GM23248 (cell line): ENCODE data around the gene TEX13B. TPM values are rescaled to one million over a fixed set of nuclear protein-coding genes. Genes with fewer than 3 reads are reported as not detected.

ENCODE experiments used
- DNase-seq: peaks from one replicate; pipeline ENCODE4 v3.0.0-alpha.2; 2015
- H2AFZ ChIP-seq: fragments of 200-600 bp; sonication (generic); 2 replicates; pipeline ENCODE4 v1.6.1; 2016; ENCODE audit warnings: antibody characterized with exemption
- H3F3A ChIP-seq: fragments of 200-600 bp; sonication (generic); 2 replicates; pipeline ENCODE4 v1.6.1; 2016; ENCODE audit warnings: mild to moderate bottlenecking, antibody characterized with exemption, mixed run types; ENCODE audit not compliant: insufficient read depth
- H3K27ac ChIP-seq: fragments of 200-600 bp; sonication (generic); 2 replicates; pipeline ENCODE4 v1.5.1; 2016; ENCODE audit warnings: mild to moderate bottlenecking
- H3K27me3 ChIP-seq: fragments of 200-600 bp; sonication (generic); replicated peaks from 2 replicates; pipeline ENCODE4 v1.6.1; 2016; ENCODE audit warnings: mild to moderate bottlenecking; ENCODE audit not compliant: insufficient read depth
- H3K36me3 ChIP-seq: fragments of 200-600 bp; sonication (generic); 2 replicates; pipeline ENCODE4 v1.6.1; 2016; ENCODE audit warnings: low read depth, mild to moderate bottlenecking
- H3K4me1 ChIP-seq: fragments of 200-600 bp; sonication (generic); 2 replicates; pipeline ENCODE4 v1.6.1; 2016; ENCODE audit warnings: mild to moderate bottlenecking; ENCODE audit not compliant: insufficient read depth
- H3K4me2 ChIP-seq: fragments of 200-600 bp; sonication (generic); one replicate; pipeline ENCODE4 v1.6.1; 2016; ENCODE audit warnings: mild to moderate bottlenecking; ENCODE audit not compliant: unreplicated experiment
- H3K4me3 ChIP-seq: fragments of 200-600 bp; sonication (generic); 2 replicates; pipeline ENCODE4 v1.5.1; 2016; ENCODE audit warnings: mild to moderate bottlenecking
- H3K79me2 ChIP-seq: fragments of 200-600 bp; sonication (generic); 2 replicates; pipeline ENCODE4 v1.6.1; 2016; ENCODE audit warnings: mild to moderate bottlenecking; ENCODE audit not compliant: insufficient read depth
- H3K9ac ChIP-seq: fragments of 200-600 bp; sonication (generic); 2 replicates; pipeline ENCODE4 v1.6.1; 2016; ENCODE audit warnings: mild to moderate bottlenecking
- H3K9me2 ChIP-seq: fragments of 200-600 bp; sonication (generic); 2 replicates; pipeline ENCODE4 v1.6.1; 2016; ENCODE audit warnings: mixed run types, mild to moderate bottlenecking, moderate library complexity; ENCODE audit not compliant: insufficient read depth
- H3K9me3 ChIP-seq: fragments of 200-600 bp; sonication (generic); one replicate; pipeline ENCODE4 v1.6.1; 2017; ENCODE audit warnings: low read depth
- H4K20me1 ChIP-seq: fragments of 200-600 bp; sonication (generic); 2 replicates; pipeline ENCODE4 v1.6.0; 2016; ENCODE audit not compliant: insufficient read depth
- EZH2 ChIP-seq: fragments of 200-600 bp; sonication (generic); IDR thresholded peaks from 2 replicates; pipeline ENCODE4 v1.6.1; 2018; ENCODE audit warnings: antibody characterized with exemption, mild to moderate bottlenecking; ENCODE audit not compliant: insufficient read depth, poor library complexity, severe bottlenecking
- EZH2phosphoT487 ChIP-seq: fragments of 200-600 bp; sonication (generic); IDR thresholded peaks from 2 replicates; pipeline ENCODE4 v1.6.1; 2018; ENCODE audit warnings: antibody characterized with exemption, moderate library complexity, mild to moderate bottlenecking, low read depth; ENCODE audit not compliant: insufficient read depth
- WGBS, 2 experiments: methylation state at CpG; one replicate each; pipeline ENCODE4 v1.1.6; 2015 to 2017; ENCODE audit warnings: low lambda C conversion rate in 2 of 2, low coverage in 1 of 2; ENCODE audit errors: missing lambda C conversion rate in 2 of 2; 5-methylcytosine and 5-hydroxymethylcytosine counted together
- in situ Hi-C: fragments of 300-500 bp; cut with MboI; formaldehyde crosslinking; loops from 2 replicates; pipeline ENCODE4 v1.15.0; 2020
- polyA plus RNA-seq: library from polyadenylated mRNA; unstranded; fragments of >200 nt; fragmentation: Nextera tagmentation; extraction: Ambion mirVana; gene quantifications from 2 replicates; pipeline ENCODE4 v1.2.1, GENCODE V29; 2016
- total RNA-seq: library from RNA; depleted of rRNA; stranded (reverse); fragments of >200 nt; shearing (Covaris generic); gene quantifications from 2 replicates; pipeline ENCODE4 v1.2.3, GENCODE V29; 2014; rRNA removed

The TEX13B gene
- total RNA-seq (not detected in 2 replicates), polyA plus RNA-seq (not detected in 2 replicates)

DNA sequence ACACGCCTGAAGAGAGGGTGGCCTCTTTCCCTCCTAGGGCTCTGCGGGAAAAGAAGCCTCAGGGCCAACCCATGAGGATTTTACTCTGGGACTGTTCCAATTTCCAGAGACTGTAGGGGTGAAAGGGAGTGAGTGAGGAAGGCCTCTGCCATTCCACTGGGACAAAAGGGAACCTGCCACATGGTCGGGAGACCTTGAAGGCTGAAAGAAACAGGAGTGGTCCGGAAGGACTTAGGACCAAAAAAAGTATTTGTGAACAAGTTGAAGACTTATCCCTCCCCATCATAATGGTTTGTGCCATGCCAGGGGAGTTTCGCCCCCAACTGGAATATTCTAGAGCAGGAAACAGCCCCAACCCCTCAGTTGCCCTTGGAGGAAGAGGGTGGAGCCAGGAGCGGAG, at the start of gene TEX13B:
Gene TEX13B, minus strand, starts transcription at position 15 of the 400 bp plus-strand sequence. CDS start 243 bp downstream, outside the sequence.
- WGBS, 2 experiments: 68 to 73% methylated on average over 5 of the region's 6 CpGs
- H3K79me2 ChIP-seq: no peaks in the 10 kb centered on the region
- H3K4me1 ChIP-seq: no peaks in the 10 kb centered on the region
- no peak within 1 kb of the TSS for H3K27ac ChIP-seq
- in situ Hi-C loops: no loop called here
- no peaks in the 10 kb centered on the region for H3K36me3 ChIP-seq
- H2AFZ ChIP-seq: no peak within 1 kb of the TSS
- H4K20me1 ChIP-seq: no peaks in the 10 kb centered on the region
- no peak within 1 kb of the TSS for H3K9ac ChIP-seq
- H3F3A ChIP-seq: no peaks in the 10 kb centered on the region
- no peak within 1 kb of the TSS for H3K4me3 ChIP-seq
- no peak within 1 kb of the TSS for H3K4me2 ChIP-seq
- TF ChIP-seq EZH2phosphoT487: no peak
- no peak for TF ChIP-seq EZH2
- no peak for DNase-seq
- H3K27me3 ChIP-seq: no peaks in the 10 kb centered on the region
- H3K9me3 ChIP-seq: no peaks in the 10 kb centered on the region
- H3K9me2 ChIP-seq: no peaks in the 10 kb centered on the region

DNA sequence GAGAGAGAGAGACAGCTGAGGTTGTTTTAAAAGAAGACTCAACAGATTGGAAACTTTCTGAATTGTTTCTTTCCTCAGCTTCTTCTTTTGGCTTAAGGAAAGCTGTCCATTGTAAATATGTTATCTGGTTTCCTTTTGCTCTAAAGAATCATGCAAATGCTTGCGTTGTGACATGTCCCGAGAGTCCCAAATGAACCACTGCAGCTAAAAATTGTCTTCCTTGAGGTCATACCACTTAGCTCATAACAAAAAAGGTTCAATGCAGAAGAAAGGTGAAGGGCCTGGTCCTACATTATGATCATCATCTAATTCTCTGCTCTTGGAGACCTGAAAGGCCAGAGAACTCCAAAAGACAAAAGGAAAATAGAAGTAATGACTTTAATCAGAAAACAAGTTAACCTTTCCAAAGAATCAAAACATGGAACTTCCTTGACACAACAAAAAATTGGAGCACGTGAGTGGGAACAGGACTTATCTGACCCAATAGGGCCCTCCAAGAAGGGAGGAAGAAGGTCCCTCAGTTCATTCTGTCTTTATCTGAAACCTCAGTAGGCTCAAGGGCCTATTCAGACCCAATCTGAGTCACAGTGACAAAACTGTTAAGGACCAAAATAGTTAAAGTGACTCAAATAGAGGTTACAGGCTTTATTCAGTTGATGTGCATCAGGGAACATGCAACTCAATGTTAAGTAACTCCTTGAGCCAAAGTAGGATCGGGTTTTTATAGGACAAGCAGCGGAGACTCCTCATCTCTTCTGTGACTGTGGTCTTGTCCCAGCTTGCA, 48.0 kb upstream of the TEX13B start:
- Histone ChIP-seq H3K36me3 (no peaks in the 10 kb centered on the region), H3K4me1 (no peaks in the 10 kb centered on the region), H3K27me3 (no peaks in the 10 kb centered on the region), H3K27ac (no peak overlapping the region), H3K4me2 (no peak overlapping the region), H3K79me2 (no peaks in the 10 kb centered on the region), H3K4me3 (no peak overlapping the region), H3K9me2 (no peaks in the 10 kb centered on the region), H3F3A (no peaks in the 10 kb centered on the region), H2AFZ (no peak overlapping the region), H3K9me3 (no peaks in the 10 kb centered on the region), H4K20me1 (no peaks in the 10 kb centered on the region), H3K9ac (no peak overlapping the region)
- 83 to 89% methylated on average over 5 of the region's 5 CpGs for WGBS, 2 experiments
- TF ChIP-seq EZH2 (no peak), EZH2phosphoT487 (no peak)
- in situ Hi-C loops: no loop called here
- DNase-seq: no peak

GRCh38 chrX:108028854-108029253, 46.7 kb upstream of the TEX13B start:
- 50 to 80% methylated on average over 1 of the region's 1 CpG for WGBS, 2 experiments
- TF ChIP-seq EZH2 (no peak), EZH2phosphoT487 (no peak)
- no peak for DNase-seq
- H3K9me3 ChIP-seq: no peaks in the 10 kb centered on the region
- H3F3A ChIP-seq: no peaks in the 10 kb centered on the region
- H3K4me3 ChIP-seq: no peak overlapping the region
- no peaks in the 10 kb centered on the region for H3K36me3 ChIP-seq
- H3K9me2 ChIP-seq: no peaks in the 10 kb centered on the region
- no peaks in the 10 kb centered on the region for H3K4me1 ChIP-seq
- H3K27ac ChIP-seq: no peak overlapping the region
- H4K20me1 ChIP-seq: no peaks in the 10 kb centered on the region
- in situ Hi-C loops: no loop called here
- H3K9ac ChIP-seq: no peak overlapping the region
- no peak overlapping the region for H2AFZ ChIP-seq
- H3K79me2 ChIP-seq: no peaks in the 10 kb centered on the region
- no peaks in the 10 kb centered on the region for H3K27me3 ChIP-seq
- H3K4me2 ChIP-seq: no peak overlapping the region

- no peaks in the 10 kb centered on the region for H3K9me3 ChIP-seq
- no peaks in the 10 kb centered on the region for H3F3A ChIP-seq
- TF ChIP-seq EZH2 (no peak), EZH2phosphoT487 (no peak)
- no peak overlapping the region for H3K4me2 ChIP-seq
- 79 to 85% methylated on average over 2 of the region's 2 CpGs for WGBS, 2 experiments
- no peaks in the 10 kb centered on the region for H3K4me1 ChIP-seq
- in situ Hi-C loops: no loop called here
- no peaks in the 10 kb centered on the region for H3K79me2 ChIP-seq
- no peak overlapping the region for H3K27ac ChIP-seq
- H3K27me3 ChIP-seq: no peaks in the 10 kb centered on the region
- no peaks in the 10 kb centered on the region for H3K36me3 ChIP-seq
- H3K9me2 ChIP-seq: no peaks in the 10 kb centered on the region
- H2AFZ ChIP-seq: no peak overlapping the region
- H4K20me1 ChIP-seq: no peaks in the 10 kb centered on the region
- H3K9ac ChIP-seq: no peak overlapping the region
- H3K4me3 ChIP-seq: no peak overlapping the region
- no peak for DNase-seq
These were observed 43.9 kb upstream of the TEX13B start for GRCh38 chrX:108025954-108026600.
